RWPE2 (cell line): Measurements from ENCODE around the gene MAP4K4.

Experiments
- ATAC-seq: fragments of 200-7000 bp; cut with Tn5 transposase; 3 replicates; pipeline ENCODE4 v1.9.1; 2021; ENCODE audit warnings: low read depth
- DNase-seq: peaks from one replicate; pipeline ENCODE4 v3.0.0-alpha.2; 2020; ENCODE audit warnings: low spot score
- H3K27ac ChIP-seq: fragments of 450-650 bp; 2 replicates; pipeline ENCODE4 v1.5.1; 2017; ENCODE audit warnings: mild to moderate bottlenecking; ENCODE audit not compliant: poor library complexity, severe bottlenecking
- H3K27me3 ChIP-seq: fragments of 250-450 bp; sonication (Bioruptor Pico); 2 replicates; pipeline ENCODE4 v1.5.1; 2021; ENCODE audit warnings: mild to moderate bottlenecking, moderate library complexity; ENCODE audit not compliant: insufficient read depth, poor library complexity, severe bottlenecking
- H3K36me3 ChIP-seq: fragments of 250-450 bp; sonication (Bioruptor Pico); 2 replicates; pipeline ENCODE4 v1.5.1; 2020; ENCODE audit warnings: low read depth, mild to moderate bottlenecking, moderate library complexity
- H3K4me1 ChIP-seq: fragments of 250-450 bp; sonication (Bioruptor Pico); 2 replicates; pipeline ENCODE4 v1.5.1; 2021; ENCODE audit warnings: mild to moderate bottlenecking, moderate library complexity; ENCODE audit not compliant: insufficient read depth, poor library complexity, severe bottlenecking
- H3K4me3 ChIP-seq: fragments of 250-450 bp; sonication (Bioruptor Pico); 2 replicates; pipeline ENCODE4 v1.5.1; 2021; ENCODE audit warnings: mild to moderate bottlenecking, moderate library complexity; ENCODE audit not compliant: severe bottlenecking
- H3K9me3 ChIP-seq: fragments of 250-450 bp; sonication (Bioruptor Pico); 2 replicates; pipeline ENCODE4 v1.5.1; 2021; ENCODE audit warnings: mild to moderate bottlenecking, moderate library complexity; ENCODE audit not compliant: severe bottlenecking
- CTCF ChIP-seq: fragments of 450-650 bp; IDR thresholded peaks from one replicate; pipeline ENCODE4 v1.5.1; 2017; ENCODE audit warnings: mild to moderate bottlenecking, moderate library complexity; ENCODE audit not compliant: poor library complexity, severe bottlenecking

Gene MAP4K4

DNA sequence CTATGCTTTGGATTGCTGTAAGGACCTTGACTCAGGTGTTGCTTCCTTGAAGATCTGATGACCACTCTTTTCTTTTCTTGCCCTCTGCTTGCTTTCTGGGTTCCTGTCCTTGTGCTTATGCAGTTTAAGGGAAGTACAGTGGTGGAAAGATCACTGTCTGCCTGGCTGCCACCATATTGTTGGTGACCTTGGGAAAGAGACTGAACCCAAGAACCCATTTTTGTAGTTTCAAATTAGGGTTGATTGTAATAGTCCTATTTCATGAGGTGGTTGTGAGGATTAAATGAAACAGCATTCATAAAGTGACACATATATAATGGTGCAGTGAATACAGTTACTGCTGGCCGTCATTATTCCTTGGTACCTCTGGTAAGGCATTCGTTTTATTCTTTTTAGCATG is 41.1 kb downstream of the MAP4K4 start:
- no peak for TF ChIP-seq CTCF
- H3K9me3 ChIP-seq = no peaks in the 10 kb centered on the region
- H3K4me3 ChIP-seq = no peak overlapping the region
- ATAC-seq (no peak), DNase-seq (no peak)
- no peaks in the 10 kb centered on the region for H3K27me3 ChIP-seq
- H3K36me3 ChIP-seq = no peaks in the 10 kb centered on the region
- peak overlapping the region; percentile 94 for H3K27ac ChIP-seq
- H3K4me1 ChIP-seq = peaks cover 88% of the 10 kb centered on the region

DNA sequence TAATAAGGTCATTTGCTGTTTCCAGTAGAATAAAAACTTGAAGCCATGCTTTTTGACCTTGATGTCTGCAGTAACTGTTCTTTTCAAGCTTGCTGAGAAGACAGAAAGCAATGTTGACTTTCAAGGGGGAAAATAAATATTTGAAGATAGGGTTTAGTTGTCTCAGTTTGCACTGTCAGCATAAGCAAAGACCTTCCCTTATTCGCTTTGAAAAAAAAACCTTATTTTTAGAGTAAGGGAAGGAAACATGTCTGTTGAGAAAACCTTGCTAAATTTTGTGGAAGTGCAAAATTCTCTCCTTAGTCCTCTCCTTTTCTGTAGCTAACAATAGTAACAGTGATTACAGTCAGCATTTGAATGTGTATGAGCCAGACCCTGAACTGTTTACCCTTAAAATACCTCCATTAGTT is 43.1 kb downstream of the MAP4K4 start:
- Histone ChIP-seq H3K9me3 (no peaks in the 10 kb centered on the region), H3K27me3 (no peaks in the 10 kb centered on the region), H3K27ac (peak overlapping the region; percentile 94), H3K4me3 (no peak overlapping the region), H3K4me1 (peaks cover 85% of the 10 kb centered on the region), H3K36me3 (0 out of 2 replicates have a peak, but pooled peaks cover 5% of the 10 kb centered on the region)
- ATAC-seq = no peak
- TF ChIP-seq CTCF = no peak
- DNase-seq = no peak

DNA sequence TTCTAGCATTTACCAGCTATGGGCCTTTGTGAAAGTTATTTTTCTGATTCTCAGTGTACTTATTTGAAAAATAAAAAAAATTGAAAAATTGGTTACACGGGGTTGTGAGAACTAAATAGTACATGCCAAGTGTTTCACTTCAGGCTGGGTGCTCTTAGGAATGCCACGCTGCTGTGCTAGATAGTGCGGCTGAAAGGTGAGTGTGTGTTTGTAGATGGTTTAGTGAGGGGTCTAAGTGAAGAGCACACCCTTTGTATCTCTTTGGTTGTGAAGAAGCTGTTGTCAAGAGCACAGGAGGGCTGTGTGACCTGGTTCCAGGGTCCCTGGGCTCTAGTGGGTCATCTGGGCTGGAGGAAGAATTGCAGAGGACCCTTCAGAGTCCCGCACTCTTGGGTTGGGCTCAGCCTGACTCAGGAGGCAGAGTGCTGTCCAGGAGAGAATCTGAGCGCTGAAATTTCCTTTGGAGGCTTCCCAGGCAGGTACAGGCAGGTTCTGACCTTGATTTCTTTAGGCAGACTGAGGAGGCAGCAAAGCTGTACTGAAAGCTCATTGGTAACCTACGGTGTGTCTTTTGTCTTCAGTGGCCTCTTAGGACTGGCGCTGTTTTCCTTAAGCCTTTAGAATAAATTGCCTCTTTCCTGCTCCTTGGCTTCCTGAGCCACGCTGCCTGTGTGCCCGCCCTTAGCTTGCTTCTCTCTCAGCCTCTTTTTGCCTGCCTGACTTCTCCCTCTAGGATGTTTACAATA is 44.4 kb downstream of the MAP4K4 start:
- Histone ChIP-seq H3K9me3 (no peaks in the 10 kb centered on the region), H3K36me3 (0 out of 2 replicates have a peak, but pooled peaks cover 5% of the 10 kb centered on the region), H3K27ac (peak overlapping the region; percentile 94), H3K4me1 (peaks cover 85% of the 10 kb centered on the region), H3K4me3 (no peak overlapping the region), H3K27me3 (no peaks in the 10 kb centered on the region)
- TF ChIP-seq CTCF = peak; percentile 23
- DNase-seq (peak; percentile 72), ATAC-seq (peak; percentile 87)

DNA sequence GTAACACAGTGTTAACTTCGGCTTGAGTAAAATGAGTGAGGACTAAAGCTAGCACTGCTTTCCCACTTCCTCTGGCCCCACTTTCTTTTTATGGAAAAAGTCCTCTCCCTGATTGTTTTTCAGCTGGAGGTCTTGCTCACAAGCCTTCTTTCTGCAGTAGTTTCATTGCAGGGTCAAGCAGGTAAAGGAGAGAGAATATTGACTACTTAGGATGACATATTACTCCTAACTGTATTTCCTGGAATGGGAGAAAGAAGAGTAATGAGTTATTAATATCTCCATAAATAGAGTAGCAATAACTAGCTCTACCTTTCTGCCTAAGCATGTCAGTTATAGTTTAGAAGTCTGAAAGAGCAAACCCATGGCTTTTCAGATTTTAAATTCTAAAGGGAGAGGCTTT is 45.0 kb downstream of the MAP4K4 start:
- ATAC-seq (no peak), DNase-seq (no peak)
- H3K4me3 ChIP-seq = no peak overlapping the region
- no peak for TF ChIP-seq CTCF
- 0 out of 2 replicates have a peak, but pooled peaks cover 5% of the 10 kb centered on the region for H3K36me3 ChIP-seq
- no peaks in the 10 kb centered on the region for H3K27me3 ChIP-seq
- peaks cover 88% of the 10 kb centered on the region for H3K4me1 ChIP-seq
- H3K9me3 ChIP-seq = no peaks in the 10 kb centered on the region
- peak overlapping the region; percentile 94 for H3K27ac ChIP-seq

GRCh38 chr2:101743288-101743687 is 45.8 kb downstream of the MAP4K4 start:
- H3K9me3 ChIP-seq = no peaks in the 10 kb centered on the region
- TF ChIP-seq CTCF = no peak
- no peak overlapping the region for H3K4me3 ChIP-seq
- peaks cover 9% of the 10 kb centered on the region; the same call in 1 of the 2 replicates for H3K36me3 ChIP-seq
- peaks cover 81% of the 10 kb centered on the region for H3K4me1 ChIP-seq
- no peak for ATAC-seq
- no peaks in the 10 kb centered on the region for H3K27me3 ChIP-seq
- DNase-seq = no peak
- H3K27ac ChIP-seq = peak overlapping the region; percentile 94
